NCI-H1092 (cell line): ENCODE measurements around the gene YTHDC2.
"Not testable (repeated sequence)": the region's sequence is repeated elsewhere in the genome, so short reads cannot be mapped to it uniquely, and the experiment has no call there.

ENCODE experiments used
- DNase-seq: peaks from one replicate; lab custom pipeline; 2025; lab: John Stamatoyannopoulos, UW

The YTHDC2 gene

DNA sequence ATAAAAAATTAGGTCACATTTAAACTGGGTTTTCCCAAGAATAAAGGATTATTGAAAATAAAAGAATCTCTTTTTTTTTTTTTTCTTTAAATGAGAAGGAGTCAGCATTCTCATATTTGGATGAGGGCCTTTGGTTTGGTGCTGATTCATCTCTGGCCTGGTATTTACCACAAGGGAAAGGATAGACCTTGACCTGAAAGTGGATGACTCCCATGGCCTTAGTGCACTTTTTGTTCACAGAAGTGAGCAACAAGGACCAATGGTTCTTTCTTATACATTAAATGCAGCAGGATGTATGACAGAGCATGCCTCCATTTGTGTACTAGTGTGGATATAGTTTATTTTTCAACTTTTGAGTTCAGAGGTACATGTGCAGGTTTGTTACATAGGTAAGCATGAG, 6.9 kb downstream of the YTHDC2 start:
- no peak for DNase-seq

DNA sequence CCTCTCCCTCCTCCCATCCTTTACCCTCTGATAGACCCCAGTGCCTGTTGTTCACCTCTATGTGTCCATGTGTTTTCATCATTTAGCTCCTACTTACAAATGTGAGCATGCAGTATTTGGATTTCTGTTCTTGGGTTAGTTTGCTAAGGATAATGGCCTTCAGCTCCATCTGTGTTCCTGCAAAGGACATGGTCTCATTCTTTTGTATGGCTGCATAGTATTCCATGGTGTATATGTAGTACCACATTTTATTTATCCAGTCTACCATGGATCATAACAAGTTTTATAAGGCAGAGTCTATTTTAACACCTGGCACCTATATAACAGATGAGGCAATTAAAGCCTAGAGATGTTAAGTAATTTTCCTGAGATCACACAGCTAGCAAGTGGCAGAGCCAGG, 7.4 kb downstream of the YTHDC2 start:
- DNase-seq = no peak

DNA sequence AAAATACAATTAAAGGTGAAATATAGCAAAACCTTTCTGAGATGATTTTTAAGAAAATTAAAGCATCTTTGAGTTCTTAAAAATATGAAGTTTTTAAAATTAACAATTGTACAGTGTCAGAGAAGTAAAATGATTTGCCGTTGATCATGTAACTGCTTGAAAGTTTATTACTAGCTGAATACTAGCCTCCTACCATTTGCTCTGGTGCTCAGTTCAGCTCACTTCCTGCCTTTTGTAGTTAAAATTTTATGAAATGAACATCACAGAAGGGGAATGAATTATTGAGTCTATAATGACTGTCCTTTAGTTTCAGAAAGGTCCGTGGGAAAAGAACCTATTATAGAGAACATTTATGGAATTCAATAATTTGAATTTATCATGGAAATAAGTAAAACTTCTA, 9.7 kb downstream of the YTHDC2 start:
- no peak for DNase-seq

DNA sequence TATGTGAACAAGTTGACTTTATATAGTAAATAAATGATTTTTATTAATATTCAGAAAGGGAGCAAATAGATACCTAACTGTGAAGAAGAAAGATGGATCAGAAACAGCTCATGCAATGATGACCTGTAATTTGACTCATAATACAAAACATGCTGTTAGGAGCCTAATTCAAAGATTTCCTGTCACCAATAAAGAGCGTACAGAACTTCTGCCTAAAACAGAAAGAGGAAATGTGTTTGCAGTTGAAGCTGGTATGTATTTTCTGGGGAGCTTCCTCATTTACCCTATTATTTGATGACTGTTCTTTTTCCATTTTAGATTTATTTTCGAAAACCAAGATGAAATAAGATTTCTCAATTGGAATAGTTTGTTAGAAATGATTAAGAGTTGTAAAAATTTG, 11.4 kb downstream of the YTHDC2 start:
- no peak for DNase-seq

DNA sequence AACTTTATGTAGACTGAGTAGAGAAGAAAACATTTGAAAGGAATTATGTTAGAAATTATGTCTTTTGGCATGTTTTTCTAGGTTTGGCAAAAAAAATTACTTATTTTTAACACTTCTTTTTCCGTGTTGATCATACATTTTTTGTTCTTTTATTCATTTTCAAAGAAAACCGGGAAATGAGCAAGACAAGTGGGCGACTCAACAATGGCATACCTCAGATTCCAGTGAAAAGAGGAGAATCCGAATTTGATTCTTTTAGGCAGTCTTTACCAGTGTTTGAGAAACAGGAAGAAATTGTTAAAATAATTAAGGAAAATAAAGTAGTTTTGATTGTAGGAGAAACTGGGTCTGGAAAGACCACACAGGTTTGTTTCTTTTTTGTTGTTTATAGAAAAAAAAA, 12.9 kb downstream of the YTHDC2 start:
- no peak for DNase-seq

DNA sequence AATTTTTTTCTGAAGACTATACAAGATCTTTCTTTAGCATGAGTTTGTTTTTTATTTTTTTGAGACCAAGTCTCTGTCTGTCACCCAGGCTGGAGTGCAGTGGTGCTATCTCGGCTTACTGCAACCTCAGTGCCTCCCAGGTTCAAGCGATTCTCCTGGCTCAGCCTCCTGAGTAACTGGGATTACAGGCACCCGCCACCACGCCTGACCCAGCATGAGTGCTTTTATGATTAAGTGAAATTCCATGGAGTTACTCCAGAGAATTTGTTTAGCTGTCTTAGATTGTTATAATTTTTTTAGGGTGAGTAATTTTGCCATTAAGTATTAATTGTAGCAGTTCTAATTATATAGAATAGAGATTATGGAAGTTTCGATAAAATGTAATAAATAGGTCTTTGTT, 14.3 kb downstream of the YTHDC2 start:
- no peak for DNase-seq

DNA sequence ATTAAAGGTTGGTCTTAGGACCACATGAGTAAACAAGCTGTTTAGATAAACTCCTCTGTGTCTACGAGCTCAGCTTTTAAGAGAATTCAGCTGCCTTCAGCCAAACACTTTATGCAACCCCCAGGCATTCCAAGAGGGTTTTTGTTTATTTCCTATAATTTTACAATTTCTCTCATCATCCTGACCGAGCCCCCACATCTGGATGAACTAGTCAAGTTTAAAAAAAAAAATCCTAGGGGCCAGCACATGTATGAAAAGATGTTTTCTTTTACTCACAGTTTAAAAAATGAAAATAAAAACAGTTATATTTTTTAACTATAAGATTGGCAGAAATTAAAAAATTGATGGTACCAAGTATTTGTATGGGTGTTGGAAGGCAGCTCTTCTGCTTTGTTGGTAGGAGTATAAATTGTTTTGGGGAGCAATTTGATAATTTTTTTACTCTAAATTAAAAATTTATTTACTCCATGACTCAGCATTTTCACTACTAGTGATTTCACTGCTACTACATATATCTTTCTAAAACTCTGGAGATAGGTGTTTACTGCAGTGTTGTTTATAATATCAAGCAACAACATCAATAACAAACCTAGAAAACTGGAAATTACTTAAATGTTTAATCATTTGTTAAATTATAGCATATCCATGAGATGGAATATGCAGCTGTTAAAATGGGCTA, 18.1 kb downstream of the YTHDC2 start:
- DNase-seq = no peak

DNA sequence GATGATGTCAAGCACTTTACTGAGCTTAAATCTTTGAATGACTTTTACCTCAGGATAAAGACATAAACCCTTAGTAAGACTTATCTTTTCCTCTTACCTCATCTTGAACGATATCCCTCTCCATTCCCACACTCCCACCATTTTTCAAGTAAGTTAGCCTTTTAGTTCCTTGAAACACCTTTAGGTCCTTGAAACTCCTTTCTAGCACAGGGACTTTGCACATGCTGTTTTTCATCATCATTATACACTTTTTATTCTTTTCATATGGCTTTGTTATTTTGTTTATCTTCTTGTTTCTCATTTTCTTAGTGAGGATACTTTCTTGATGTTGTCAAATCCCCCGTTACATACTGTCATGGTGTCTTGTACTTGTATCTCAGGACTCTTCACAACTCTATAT, 24.8 kb downstream of the YTHDC2 start:
- DNase-seq = no peak

DNA sequence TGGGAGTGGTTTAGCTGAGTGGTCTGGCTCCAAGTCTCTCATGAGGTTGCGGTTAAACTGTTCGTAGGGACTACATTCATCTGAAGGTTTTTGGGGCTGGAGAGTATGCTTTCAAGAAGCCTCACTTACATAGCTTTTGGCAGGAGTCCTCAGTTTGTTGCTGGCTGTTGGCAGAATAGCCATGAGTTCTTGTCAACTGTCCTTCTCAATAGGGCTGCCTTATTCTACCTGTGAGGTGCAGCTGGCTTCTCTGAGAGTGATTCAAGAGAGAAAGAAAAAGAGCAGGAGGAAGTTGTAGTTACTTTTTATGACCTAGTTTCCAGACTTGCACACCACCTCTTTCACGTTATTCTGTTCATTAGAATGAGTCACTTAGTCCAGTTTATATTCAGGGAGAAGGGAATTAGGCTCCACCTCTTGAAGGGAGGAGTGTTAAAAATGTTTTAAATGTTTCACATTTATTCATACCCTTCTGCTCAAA, 33.2 kb downstream of the YTHDC2 start:
- DNase-seq = no peak

DNA sequence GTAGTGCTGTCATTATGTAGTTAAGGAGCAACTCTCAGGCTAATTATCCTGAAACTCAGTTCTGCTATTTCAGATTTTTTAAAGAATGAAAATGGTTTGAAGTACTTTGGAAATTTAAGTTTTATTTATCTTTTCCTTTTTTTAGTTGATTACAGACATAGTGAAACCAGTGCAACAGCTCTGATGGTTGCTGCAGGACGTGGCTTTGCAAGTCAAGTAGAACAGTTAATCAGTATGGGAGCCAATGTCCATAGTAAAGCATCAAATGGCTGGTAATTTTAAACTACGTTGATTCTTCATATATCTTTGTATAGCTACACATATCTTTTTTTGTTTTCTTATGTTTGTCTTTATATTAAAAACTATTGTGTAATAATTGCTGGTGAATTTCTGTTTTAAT, 34.9 kb downstream of the YTHDC2 start:
- DNase-seq = no peak

DNA sequence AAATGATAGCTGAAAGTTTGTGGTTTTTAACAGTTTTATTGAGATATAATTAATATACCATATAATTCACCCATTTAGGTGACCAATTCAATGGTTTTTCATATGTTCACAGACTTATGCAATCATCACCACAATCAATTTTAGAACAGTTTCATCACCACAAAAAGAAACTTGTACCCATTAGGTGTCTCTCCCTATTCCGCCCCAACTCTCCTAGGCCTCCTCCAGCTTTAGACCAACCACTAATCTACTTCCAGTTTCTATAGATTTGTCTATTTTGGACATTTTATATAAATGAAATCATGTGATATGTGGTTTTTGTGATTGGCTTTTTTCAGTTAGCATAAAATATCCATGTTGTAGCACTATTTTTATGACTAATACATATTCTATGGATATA, 38.6 kb downstream of the YTHDC2 start:
- DNase-seq = no peak

DNA sequence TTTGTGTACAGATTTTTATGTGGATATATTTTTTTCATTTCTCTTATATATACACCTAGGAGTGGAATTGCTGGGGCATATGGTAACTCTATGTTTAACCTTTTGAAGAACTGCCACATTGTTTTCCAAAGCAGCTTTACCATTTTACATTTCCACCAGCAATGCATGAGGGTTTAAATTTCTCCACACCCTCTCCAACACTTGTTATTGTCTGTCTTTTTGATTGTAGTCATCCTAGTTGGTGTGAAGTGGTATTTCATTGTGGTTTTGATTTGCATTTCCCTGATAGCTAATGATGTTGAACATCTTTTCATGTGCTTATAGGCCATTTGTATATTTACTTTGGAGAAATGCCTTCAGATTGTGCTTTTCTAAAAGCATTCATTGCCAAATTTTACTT, 39.1 kb downstream of the YTHDC2 start:
- DNase-seq = no peak

DNA sequence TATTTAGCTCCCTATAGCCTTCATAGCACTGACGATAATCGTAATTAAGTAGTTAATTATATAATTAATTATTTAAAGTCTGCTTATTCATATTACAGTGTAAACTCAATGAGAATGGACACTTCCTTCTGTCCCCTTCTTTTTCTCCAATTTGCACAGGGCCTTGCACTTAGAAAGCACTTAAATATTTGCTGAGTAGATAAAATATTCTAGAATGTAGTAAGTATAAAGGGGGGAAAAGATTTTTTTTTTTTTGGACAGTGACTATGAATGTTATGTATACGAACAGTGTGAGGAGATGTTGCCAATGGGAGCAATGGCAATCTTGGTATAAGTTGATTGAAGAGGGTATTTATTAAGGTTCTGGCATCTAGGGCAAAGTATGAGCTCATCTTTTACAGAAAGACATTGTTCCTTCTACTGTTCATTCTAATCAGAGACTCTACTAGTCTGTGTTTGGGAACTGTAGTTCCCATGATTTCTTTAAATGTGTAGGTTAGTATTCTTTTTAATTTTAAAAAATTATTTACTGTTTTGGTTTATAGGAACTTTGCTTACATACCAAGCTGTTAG, 49.4 kb downstream of the YTHDC2 start:
- DNase-seq = no peak

DNA sequence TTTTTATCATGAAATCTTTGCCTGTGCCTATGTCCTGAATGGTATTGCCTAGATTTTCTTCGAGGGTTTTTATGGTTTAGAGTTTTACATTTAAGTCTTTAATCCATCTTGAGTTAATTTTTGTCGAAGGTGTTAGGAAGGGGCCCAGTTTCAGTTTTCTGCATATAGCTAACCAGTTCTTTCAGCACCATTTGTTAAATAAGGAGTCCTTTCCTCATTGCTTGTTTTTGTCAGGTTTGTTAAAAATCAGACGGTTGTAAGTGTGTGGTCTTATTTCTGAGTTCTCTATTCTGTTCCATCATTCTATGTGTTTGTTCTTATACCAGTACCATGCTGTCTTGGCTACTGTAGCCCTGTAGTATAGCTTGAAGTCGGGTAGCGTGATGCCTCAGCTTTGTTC, 55.9 kb downstream of the YTHDC2 start:
- no peak for DNase-seq

DNA sequence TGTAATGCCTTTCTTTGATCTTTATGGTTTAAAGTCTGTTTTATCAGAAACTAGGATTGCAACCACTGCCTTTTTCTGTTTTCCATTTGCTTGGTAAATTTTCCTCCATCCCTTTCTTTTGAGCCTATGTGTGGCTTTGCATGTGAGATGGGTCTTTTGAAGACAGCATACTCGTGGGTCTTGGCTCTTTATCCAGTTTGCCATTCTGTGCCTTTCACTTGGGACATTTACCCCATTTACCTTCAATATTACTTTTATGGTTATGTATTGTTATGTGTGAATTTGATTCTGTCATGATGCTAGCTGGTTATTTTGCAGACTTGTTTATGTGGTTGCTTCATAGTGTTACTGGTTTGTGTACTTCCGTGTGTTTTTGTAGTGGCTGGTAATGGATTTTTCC, 59.2 kb downstream of the YTHDC2 start:
- no peak for DNase-seq

DNA sequence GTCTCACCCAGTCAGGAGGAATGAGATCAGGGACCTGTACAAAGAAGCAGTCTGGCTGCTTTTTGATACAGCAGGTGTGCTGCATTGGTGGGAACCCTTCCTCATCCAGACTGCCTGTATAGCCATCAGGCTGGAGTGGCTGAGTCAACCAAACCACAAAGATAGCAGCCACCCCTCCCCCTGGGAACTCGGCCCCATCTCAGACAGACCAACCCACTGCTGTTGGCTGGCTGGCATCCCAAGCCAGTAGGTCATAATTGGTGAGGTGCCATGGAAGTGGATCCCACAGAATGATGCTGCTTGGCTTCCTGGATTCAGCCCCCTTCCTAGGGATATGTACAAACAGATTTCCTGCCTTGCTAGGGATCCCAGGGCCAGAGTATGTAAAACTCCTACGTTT, 60.9 kb downstream of the YTHDC2 start:
- DNase-seq = no peak

DNA sequence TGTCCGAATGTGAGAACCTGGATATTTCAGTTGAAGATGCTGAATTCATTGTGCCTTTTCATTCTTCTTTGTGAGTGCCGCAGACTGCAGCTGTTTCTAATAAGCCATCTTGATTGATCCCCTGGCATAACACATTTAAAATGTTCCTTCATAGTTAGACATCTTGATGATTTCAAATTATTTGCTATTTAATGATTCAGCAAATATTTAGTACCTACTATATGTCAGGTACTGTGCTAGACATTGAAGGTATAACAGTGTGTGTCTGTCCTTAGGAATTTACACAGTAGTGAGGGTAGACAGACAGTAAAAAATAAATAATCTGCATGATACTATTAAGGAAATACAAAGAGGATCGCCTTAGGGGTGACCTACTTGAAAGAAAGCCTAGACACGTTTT, 61.6 kb downstream of the YTHDC2 start:
- no peak for DNase-seq

DNA sequence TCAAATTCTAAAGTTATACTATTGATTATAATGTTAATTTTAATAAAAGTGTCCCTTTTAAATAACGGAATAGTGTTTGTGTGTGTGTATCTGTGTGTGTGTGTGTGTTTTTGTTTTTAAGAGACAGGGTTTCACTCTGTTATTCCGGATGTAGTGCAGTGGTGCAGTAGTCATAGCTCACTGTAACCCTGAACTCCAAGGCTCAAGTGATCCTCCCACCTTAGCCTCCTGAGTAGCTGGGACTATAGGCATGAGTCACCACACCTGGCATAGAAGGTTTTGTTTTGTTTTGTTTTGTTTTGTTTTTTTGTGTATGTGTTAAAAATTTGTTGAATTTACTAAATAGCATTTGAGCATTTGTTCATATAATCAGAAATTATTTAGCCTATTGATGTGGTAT, 64.6 kb downstream of the YTHDC2 start:
- no peak for DNase-seq

DNA sequence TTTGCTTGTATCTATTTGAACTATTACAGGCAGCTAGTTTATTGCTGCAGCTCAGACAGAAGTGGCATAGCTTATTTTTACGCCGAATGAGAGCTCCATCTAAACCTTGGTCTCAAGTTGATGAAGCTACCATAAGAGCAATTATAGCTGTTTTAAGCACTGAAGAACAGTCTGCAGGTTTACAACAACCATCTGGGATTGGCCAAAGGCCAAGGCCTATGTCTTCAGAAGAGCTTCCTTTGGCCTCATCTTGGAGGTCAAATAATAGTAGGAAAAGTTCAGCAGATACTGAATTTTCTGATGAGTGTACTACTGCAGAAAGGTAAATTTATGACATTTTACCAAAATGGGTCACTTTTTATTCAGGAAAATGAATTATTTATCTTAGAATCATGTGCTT, 67.9 kb downstream of the YTHDC2 start:
- no peak for DNase-seq

DNA sequence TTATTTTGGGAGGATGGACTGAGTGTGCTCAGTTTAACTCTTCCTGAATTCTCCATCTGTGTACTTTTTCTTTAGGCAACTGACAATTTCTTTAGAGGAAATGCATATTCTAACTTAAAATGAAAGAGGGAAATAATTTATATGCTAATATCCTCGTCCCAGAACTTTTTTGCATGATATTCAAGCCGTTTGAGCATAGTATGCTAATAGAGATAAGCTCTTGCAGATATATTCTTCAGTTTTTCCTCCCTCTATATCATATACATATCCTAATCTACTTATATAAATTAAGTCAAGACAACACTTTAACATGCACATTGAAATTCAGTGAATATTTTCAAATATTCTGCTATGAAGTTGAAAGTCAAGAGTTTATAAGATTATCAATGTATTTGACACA, 84.7 kb downstream of the YTHDC2 start:
- no peak for DNase-seq

DNA sequence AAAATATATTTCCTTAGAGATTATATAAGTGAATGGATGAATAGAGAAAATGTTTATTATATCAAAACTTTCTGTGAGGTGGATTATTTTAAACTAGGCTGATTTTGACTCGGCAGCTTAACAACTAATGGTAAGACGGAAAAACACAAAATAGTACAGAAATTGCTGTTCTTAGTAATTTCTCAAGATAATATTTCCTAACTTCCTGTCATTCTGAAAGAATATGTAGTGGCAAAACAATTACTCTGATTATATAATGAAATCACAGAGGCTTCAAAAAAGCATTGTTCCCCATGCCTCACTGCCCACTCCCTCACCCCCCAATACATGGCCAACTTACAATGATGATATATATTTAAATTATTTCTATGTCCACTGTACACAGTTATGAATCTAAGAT, 85.4 kb downstream of the YTHDC2 start:
- no peak for DNase-seq

DNA sequence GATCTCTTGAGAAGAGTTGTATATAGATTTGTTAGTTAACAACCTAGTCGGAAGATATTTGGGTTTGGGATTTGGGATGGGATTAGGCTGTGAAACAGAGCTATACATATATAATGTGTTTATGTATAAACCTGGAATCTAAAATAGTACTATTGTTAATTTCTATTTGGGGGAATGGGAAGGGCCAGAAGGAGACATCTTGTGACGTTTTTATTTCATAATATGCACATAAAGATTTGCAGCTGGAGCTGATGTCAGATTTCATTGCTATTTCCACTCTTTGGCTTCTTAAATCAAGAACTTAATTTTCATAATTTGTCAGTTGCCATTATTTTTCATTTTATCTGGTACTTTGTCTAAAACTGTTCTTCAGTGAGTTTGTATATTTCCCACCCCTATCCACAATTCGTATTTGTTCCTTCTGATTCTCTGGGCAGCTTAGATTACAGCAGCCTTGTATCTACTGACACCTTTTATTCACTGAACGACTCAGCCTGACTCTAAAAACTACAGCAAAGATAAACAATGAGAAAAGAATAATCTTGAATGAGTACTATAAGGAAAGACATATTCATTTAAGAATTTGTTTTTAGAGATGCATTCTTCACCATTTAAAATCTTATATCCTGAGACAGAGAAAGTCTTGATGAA, 86.9 kb downstream of the YTHDC2 start:
- DNase-seq = no peak

DNA sequence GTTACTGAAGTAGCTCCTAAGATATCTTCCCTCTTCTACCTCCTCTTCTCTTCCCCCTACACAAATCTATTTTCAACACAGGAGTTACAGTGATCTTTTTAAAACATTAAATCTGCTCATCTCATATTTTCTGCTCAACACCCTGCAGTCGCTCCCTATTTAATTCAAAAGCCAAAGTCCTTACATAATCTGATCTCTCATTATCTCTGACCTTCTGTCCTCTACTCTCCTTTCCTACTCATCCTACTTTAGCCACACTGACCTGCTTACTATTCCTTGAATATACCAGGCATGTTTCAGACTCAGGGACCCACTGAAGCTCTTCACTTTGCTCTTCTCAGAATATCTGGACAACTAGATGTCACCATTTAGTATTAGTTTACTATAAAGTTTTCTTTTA, 87.9 kb downstream of the YTHDC2 start:
- no peak for DNase-seq

DNA sequence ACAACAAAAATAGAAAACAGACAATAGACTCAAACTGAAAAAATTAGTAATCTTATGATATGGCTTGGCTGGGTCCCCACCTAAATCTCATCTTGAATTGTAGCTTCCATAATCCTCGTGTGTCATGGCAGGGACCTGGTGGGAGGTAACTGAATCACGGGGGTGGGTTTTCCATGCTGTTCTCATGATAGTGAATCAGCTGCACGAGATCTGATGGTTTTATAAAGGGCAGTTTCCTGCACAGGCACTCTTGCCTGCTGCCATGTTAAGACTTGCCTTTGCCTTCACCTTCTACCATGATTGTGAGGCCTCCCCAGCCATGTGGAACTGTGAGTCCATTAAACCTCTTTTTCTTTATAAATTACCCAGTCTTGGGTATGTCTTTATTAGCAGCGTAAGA, 89.8 kb downstream of the YTHDC2 start:
- not testable (repeated sequence) for DNase-seq
